DMS53 treated with DMSO at 0.1 percent for 48 hours (cell line): ENCODE results near the gene DIP2C.

Source experiments
- DNase-seq: peaks from one replicate; lab custom pipeline; 2025; ENCODE audit not compliant: unreplicated experiment; lab: John Stamatoyannopoulos, UW

DIP2C gene

GRCh38 chr10:224571-224970, 464.9 kb downstream of the DIP2C start:
- no peak for DNase-seq
